Pancreas (tissue), 10 donors: ENCODE results near the gene WRNIP1. TPM values are rescaled to one million over a fixed set of nuclear protein-coding genes. Genes with fewer than 3 reads are reported as not detected.

Source experiments
- ATAC-seq, 4 donors: fragments of 200-7000 bp; cut with Tn5 transposase; one replicate each; pipeline versions ENCODE4 v1.8.0 to v1.9.1; 2020; ENCODE audit warnings: mild to moderate bottlenecking in 4 of 4, moderate library complexity in 4 of 4
- DNase-seq, 6 donors: peaks; one replicate each; pipeline ENCODE4 v3.0.0-alpha.2; 2020
- FAIRE-seq: peaks from 2 replicates; lab custom pipeline; 2012; peaks lifted over from hg19 to GRCh38; lab: Jason Lieb, UNC
- H3K27ac ChIP-seq, 4 donors: fragments of 200-600 bp; sonication (generic); 1 replicate in 3 of 4; 2 replicates in 1 of 4; pipeline versions ENCODE4 v1.5.0 to v1.8.0; 2020
- H3K27me3 ChIP-seq, 4 donors: fragments of 200-600 bp; one replicate each; pipeline ENCODE4 v1.8.0; 2021
- H3K36me3 ChIP-seq, 3 donors: fragments of 200-600 bp; sonication (generic) in 1 of 3; one replicate each; pipeline versions ENCODE4 v1.5.0 to v1.8.0; 2020 to 2021
- H3K4me1 ChIP-seq, 3 donors: fragments of 200-600 bp; one replicate each; pipeline ENCODE4 v1.8.0; 2021
- H3K4me3 ChIP-seq, 4 donors: fragments of 200-600 bp; sonication (generic) in 2 of 4; one replicate each; pipeline versions ENCODE4 v1.5.0 to v1.8.0; 2020 to 2021
- H3K9me3 ChIP-seq, 4 donors: fragments of 200-600 bp; one replicate each; pipeline ENCODE4 v1.8.0; 2021
- WGBS, 2 donors: extraction: QIAGEN DNeasy Blood & Tissue Kit; methylation state at CpG; one replicate each; pipeline ENCODE4 v1.1.7; 2013; 5-methylcytosine and 5-hydroxymethylcytosine counted together
- intact Hi-C, 3 donors: fragments of 100-400 bp; cut with DNase I; formaldehyde crosslinking; loops; one replicate each; pipeline versions ENCODE4 v1.11.1 to v1.14.2; 2022
- polyA plus RNA-seq, 2 donors: library from polyadenylated mRNA; stranded (reverse); fragments of 200-250 nt; gene quantifications; one replicate each; pipeline ENCODE4 v1.2.3, GENCODE V29; 2013
- total RNA-seq, 6 donors: library from RNA; stranded (reverse); fragmentation: NEBNext Ultra II Directional in 4 of 6; extraction: Animal tissue kit (Norgen Biotek cat#: 25700) in 4 of 6; gene quantifications; one replicate each; pipeline versions ENCODE4 v1.2.1 to v1.2.4, GENCODE V29; 2021 to 2023
- TF ChIP-seq, protein P1 (sequence below), 4 donors: fragments of 200-600 bp; sonication (generic) in 3 of 4; IDR thresholded peaks; one replicate each; pipeline versions ENCODE4 v1.5.0 to v1.8.0; 2021; ENCODE audit warnings: antibody characterized with exemption in 4 of 4
- donor health status: healthy with polysubstance abuse.
- donor health status: DM: no; HTN: no; CAD: no; lungs with moderate emphysema.
- donor health status: DM: no; HTN: no; CAD: no.
- donor health status: control.
- donor health status: control.
- donor health status: Bipolar disorder and iron deficiency.
- donor health status: DM: yes; HTN: yes; CAD: no.
- donor health status: DM: no; HTN: no; CAD: no.
- donor health status: DM: no; HTN: no; CAD: no.
- donor health status: DM: yes; HTN: yes; CAD: no.

WRNIP1 gene
- total and polyA plus RNA-seq, 8 donors = 19.2 to 45.7 (median 23.8) TPM

DNA sequence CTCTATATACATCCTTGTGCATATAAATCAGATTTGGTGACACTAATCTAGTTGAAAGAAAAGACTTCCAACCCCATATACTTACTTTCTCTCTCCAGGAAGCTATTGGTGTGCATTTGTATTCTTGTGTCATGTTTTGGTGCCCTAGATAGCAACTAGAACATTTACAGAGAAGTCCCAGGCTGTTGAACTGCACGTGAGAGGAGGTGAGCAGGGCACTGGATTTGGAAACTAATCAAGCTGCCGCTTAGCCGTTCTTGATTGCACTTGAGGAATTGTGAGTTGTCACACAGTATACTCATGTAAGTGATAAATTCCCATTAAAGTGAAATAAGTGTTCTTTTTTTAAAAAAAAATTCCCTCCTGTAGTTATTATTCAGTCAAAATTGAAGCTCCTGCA, 7.6 kb downstream of the WRNIP1 start:
- FAIRE-seq = no peak
- DNase-seq = no peak
- Histone ChIP-seq H3K4me1 (peaks cover 7 to 22% (median 18%) of the 10 kb centered on the region in 3 donors), H3K36me3 (peaks cover 0 to 6% (median 0%) of the 10 kb centered on the region in 3 donors), H3K27ac (no peak overlapping the region), H3K4me3 (no peak overlapping the region), H3K9me3 (no peaks in the 10 kb centered on the region), H3K27me3 (no peaks in the 10 kb centered on the region)
- TF ChIP-seq, protein P1, sequence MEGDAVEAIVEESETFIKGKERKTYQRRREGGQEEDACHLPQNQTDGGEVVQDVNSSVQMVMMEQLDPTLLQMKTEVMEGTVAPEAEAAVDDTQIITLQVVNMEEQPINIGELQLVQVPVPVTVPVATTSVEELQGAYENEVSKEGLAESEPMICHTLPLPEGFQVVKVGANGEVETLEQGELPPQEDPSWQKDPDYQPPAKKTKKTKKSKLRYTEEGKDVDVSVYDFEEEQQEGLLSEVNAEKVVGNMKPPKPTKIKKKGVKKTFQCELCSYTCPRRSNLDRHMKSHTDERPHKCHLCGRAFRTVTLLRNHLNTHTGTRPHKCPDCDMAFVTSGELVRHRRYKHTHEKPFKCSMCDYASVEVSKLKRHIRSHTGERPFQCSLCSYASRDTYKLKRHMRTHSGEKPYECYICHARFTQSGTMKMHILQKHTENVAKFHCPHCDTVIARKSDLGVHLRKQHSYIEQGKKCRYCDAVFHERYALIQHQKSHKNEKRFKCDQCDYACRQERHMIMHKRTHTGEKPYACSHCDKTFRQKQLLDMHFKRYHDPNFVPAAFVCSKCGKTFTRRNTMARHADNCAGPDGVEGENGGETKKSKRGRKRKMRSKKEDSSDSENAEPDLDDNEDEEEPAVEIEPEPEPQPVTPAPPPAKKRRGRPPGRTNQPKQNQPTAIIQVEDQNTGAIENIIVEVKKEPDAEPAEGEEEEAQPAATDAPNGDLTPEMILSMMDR (IDR thresholded peaks at IDR 0.05) = no peak
- intact Hi-C loops = no loop called here
- WGBS, 2 donors = 55 to 56% methylated on average over 3 of the region's 3 CpGs
- ATAC-seq = no peak

DNA sequence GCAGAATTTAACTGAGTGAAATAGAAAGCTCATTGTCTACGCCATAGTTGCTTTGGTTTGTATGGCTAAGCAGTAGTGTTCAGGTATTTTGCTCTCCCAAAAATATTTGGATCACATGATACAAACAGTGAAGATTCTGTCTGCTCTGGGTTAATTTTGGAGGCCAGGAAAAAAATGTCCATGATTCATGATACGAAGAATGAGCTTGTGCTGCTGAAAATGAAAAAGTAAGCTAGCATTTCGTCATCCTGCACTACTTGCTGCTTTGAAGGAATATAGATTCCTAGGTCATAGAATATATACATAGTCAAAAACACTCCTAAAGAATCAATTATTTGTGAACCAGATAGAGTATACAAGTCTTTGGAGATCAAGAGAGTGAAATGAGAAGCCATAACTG, 8.3 kb downstream of the WRNIP1 start:
- 76 to 80% methylated on average over 3 of the region's 3 CpGs for WGBS, 2 donors
- Histone ChIP-seq H3K4me1 (peaks cover 3 to 18% (median 16%) of the 10 kb centered on the region in 3 donors), H3K9me3 (no peaks in the 10 kb centered on the region), H3K27me3 (no peaks in the 10 kb centered on the region), H3K36me3 (peaks cover 0 to 6% (median 0%) of the 10 kb centered on the region in 3 donors), H3K27ac (no peak overlapping the region), H3K4me3 (no peak overlapping the region)
- no peak for FAIRE-seq
- intact Hi-C loops = no loop called here
- ATAC-seq = no peak
- no peak for DNase-seq
- TF ChIP-seq, protein P1 (IDR thresholded peaks at IDR 0.05) = no peak

DNA sequence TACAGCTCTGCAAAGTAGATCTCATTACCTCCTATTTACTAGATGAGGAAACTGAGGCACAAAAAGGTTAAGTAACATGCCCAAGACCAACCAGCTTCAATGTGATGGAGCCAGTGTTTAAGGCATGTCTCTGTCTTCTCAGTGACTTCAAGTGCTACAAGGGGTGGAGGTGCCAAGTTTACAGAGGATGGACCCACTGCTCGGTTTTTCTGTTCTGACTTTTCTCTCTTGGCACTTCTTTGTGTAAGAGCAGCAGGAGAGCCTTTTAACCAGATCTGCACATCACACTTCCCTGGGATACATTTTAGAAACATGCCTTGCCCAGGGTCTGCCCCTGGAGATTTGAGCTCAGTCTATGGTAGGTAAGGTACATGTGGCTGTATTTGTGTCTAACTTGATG, 9.8 kb downstream of the WRNIP1 start:
- H3K27me3 ChIP-seq = no peaks in the 10 kb centered on the region
- ATAC-seq = no peak
- no peak for DNase-seq

DNA sequence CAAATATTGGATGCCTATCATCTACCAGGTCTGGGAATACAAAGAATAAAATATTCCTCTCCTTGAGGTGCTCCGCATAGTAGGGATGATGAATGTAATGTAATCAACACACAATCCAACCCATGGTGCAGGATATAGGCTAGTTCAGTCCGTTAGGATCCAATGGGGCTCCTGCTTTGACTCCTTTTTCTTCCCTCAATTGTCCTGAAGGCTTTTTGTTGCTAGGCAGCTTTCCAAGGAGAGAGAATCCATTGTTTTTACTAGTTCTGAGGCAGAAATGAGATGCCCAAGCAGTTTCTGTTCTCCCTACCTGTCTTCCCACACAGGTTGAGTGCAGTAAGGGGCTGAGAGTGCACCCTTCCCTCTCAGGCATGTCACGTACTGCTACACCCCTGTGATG, 12.1 kb downstream of the WRNIP1 start:
- no peaks in the 10 kb centered on the region for H3K27me3 ChIP-seq
- ATAC-seq = no peak
- DNase-seq = no peak
- peaks cover 0 to 19% (median 7%) of the 10 kb centered on the region in 3 donors for H3K36me3 ChIP-seq
- H3K4me1 ChIP-seq = peaks cover 0 to 5% (median under 1%) of the 10 kb centered on the region in 3 donors
- TF ChIP-seq, protein P1 (IDR thresholded peaks at IDR 0.05) = no peak
- H3K4me3 ChIP-seq = no peak overlapping the region
- no peaks in the 10 kb centered on the region for H3K9me3 ChIP-seq
- FAIRE-seq = no peak
- H3K27ac ChIP-seq = no peak overlapping the region
- 92 to 96% methylated on average over 3 of the region's 3 CpGs for WGBS, 2 donors
- intact Hi-C loops = no loop called here

More for the DNA sequence above, 9.8 kb downstream of the WRNIP1 start:
- intact Hi-C loops = no loop called here
- TF ChIP-seq, protein P1 (IDR thresholded peaks at IDR 0.05) = no peak
- FAIRE-seq = no peak
- Histone ChIP-seq H3K9me3 (no peaks in the 10 kb centered on the region), H3K36me3 (peaks cover 0 to 11% (median under 1%) of the 10 kb centered on the region in 3 donors), H3K27ac (no peak overlapping the region), H3K4me3 (no peak overlapping the region), H3K4me1 (peaks cover 0 to 10% (median 6%) of the 10 kb centered on the region in 3 donors)
- WGBS, 2 donors = 78 to 87% methylated on average over 1 of the region's 1 CpG

DNA sequence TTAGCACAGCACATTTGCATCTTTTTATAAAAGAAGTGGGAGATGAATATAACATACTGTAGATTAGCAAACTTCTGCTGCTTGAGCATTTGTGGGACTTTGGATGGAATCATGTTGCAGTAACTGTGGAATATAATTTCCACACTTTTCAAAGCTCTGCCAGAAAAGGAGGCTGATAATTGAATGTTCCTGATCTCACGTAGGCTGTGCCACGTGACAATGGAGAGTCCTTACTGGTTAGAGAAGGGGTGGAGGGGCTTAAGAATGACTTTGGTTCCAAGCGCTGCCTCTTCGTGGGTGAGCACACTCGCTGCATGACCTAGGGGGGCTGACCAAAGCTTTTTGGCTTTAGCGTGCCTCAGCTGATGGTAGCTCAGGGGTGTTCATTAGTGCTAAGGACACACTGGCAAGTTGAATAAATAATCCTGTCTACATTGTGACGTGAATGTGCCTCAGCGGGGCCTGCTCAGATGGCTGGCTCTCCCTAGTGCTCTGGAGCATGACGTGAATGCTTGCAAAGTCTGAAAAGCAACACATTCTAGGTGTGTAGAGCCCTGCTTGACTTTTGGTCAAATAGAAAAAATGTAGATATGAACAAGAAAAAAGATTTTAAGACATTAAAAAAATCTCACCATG, 15.0 kb downstream of the WRNIP1 start:
- WGBS, 2 donors = 89 to 94% methylated on average over 9 of the region's 9 CpGs
- H3K4me1 ChIP-seq = peaks cover 0 to 3% (median 0%) of the 10 kb centered on the region in 3 donors
- no peak overlapping the region for H3K4me3 ChIP-seq
- FAIRE-seq (no peak), ATAC-seq (no peak), DNase-seq (no peak)
- intact Hi-C loops = loop anchor here in 2 of 3 donors (10.0 kb wide), 2 partner anchors 135 to 155 kb away; no protein-coding TSS in a partner anchor
- no peak overlapping the region for H3K27ac ChIP-seq
- H3K9me3 ChIP-seq = no peaks in the 10 kb centered on the region
- H3K36me3 ChIP-seq = peaks cover 0 to 23% (median 7%) of the 10 kb centered on the region in 3 donors
- no peaks in the 10 kb centered on the region for H3K27me3 ChIP-seq
- TF ChIP-seq, protein P1 (IDR thresholded peaks at IDR 0.05) = no peak
